ENCODE data around the gene MACIR.

The MACIR gene

GRCh38 chr5:103247118-103247517 lies 11.4 kb upstream of the MACIR start:
- DNase-seq = no peak

GRCh38 chr5:103249068-103249467 lies 9.5 kb upstream of the MACIR start:
- DNase-seq = no peak

- DNase-seq = no peak
Measured at GRCh38 chr5:103254921-103255320, 3.6 kb upstream of the MACIR start.

GRCh38 chr5:103255691-103256090 lies 2.9 kb upstream of the MACIR start:
- no peak for DNase-seq

- no peak for DNase-seq
Measured at GRCh38 chr5:103256178-103256577, 2.4 kb upstream of the MACIR start.

- peak; percentile 50 for DNase-seq
Measured at GRCh38 chr5:103258957-103259704, 568 bp downstream of the MACIR start.

DNA sequence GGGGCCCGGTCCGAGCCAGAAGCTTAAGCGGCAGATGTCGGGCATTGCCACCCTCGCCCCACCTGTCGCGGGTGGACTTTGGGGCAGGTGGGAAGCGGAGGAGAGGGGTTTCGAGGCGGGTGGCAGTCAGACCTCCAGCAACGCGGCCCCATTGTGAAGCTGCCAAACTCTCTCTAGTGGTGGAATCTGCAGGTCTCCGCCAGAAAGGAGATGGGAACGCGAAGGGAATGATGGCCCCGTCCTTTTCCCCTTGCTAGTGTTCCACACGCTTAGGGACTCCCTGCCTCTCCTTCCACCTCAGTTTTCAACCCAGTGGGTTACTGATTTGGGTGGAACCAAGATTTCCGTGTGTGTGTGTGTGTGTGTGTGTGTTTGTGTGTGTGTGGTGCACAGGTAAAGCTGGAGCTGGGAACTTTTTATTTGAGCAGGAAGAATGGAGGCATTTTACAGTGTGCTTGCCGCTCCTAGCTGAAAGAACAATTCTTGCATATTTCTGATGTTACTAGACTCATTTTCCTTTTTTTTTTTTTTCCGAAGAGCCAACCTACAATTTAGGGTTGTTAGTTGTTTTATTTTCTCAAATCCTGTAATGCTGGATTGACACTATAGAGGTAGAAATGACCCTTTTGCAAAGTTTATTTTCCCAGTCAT lies 1.3 kb downstream of the MACIR start:
- no peak for DNase-seq

DNA sequence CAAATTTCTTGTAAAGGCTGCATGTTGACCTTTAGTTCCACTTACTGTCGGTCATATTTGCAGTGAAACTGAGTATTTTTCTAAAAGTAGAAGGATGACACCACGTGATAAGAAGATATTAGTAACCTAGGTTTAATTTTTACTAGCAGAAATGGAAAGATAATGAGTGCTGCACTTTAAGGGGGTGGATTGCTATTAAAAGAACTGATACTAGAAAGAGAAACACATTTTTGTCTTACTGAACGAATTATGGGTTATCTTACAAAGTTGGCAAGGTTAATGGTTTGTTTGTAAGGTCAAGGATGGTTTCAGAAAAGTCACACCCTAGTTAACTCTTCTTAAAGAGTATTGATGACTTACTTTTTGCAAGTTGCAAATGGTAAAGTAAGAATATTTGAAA lies 2.4 kb downstream of the MACIR start:
- DNase-seq = no peak

DNA sequence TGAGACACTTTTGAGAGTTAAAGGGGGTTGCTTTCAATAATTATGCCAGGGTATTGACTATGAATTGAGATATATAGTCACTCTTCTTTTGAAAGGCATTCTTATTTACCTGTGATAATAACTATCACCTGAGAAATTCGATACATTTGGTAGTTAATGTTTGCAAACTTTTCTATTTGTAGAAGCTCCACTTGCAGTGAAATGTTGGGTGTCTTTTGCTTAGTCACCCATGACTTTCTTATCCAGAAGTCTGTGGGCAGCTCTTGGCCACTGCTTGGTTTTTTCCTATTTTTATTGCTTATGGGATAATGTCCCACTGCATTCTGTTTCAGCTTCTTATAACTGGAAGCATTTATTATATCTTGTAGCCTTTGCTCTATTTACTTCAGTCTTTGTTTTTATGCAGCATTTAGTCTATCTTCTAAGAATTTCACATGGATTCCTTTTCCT lies 3.9 kb downstream of the MACIR start:
- no peak for DNase-seq

DNA sequence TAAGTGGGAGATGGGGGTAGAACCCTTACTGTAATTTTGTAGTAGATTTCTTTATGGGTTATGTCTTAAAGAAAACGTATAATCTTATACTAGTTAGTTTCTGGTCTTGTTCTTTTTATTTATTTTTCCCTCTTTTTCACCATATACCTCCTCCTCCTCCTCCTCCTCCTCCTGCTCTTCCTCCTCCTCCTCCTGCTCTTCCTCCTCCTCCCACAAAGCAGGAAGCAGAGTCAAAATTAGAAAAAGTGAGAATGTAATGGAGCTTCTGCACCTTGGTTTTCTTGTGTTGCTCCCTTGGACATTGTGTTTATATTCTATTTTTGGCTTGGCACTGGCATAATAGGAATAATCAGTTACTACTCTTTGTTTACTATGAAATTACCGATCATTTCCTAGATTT lies 4.5 kb downstream of the MACIR start:
- DNase-seq = no peak

GRCh38 chr5:103264508-103264907 lies 5.9 kb downstream of the MACIR start:
- no peak for DNase-seq

- DNase-seq = no peak
Measured at GRCh38 chr5:103270581-103270980, 12.0 kb downstream of the MACIR start.

- DNase-seq = no peak
Measured at GRCh38 chr5:103271570-103272289, 13.2 kb downstream of the MACIR start.

GRCh38 chr5:103272377-103272776 lies 13.8 kb downstream of the MACIR start:
- DNase-seq = no peak

DNA sequence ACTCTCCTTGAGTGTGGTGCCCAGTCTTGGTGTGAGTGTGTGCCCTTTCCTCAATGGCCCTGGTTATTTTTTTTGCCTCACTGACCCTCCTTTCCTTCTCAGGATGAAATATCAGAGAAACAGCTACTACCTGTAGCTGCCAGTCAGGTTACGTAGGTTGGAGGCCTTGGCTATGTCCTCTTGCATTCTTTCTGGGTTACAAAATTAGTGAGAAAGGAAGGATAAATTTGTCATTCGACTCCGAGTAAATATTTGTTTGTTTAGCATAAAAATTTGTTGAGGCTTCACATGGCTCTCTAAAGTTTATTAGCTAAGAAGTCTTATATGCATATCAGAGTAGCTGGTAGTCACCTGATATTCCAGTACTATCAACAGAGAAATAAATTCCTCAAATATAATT lies 15.4 kb downstream of the MACIR start:
- no peak for DNase-seq

GRCh38 chr5:103275851-103276250 lies 17.3 kb downstream of the MACIR start:
- DNase-seq = no peak

GRCh38 chr5:103280967-103281366 lies 22.4 kb downstream of the MACIR start:
- DNase-seq = no peak

DNA sequence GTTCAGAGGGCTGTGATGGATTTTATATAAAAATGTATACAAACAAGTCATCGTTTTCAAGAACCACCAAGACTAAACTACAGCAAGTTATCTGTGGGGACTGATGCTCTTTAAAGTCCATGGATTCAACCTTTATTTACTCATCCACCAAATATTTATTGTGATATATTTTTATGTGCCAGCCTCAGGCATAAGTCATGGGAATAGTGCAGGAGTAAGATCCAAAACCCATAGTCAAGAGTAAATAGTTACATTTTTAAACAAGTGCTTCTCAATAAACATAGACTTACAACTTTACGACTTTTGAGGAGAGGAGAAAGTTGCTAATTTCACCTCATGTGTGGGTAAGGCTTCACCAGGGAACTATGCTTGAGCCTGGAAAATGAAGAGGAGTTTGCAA lies 24.6 kb downstream of the MACIR start:
- no peak for DNase-seq

DNA sequence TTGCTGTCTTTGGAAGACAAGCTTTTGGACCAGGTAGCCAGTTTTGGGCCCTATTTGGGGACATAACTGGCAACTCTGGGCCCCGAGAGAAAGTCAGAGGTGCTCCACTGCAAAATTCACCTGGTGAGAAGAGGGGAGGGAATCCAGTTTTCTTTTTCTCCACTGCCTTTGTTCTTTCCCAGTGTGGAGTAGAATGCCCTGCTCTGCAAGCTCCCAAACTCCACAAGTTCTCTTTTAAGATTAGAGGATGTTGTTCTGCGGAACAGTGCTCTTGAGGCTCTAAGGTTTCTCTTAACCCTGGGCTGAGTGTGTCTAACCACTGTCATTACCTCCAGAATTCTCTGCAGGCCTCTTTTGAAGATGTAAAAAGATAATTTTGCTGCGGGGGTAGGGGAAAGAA lies 25.3 kb downstream of the MACIR start:
- no peak for DNase-seq

GRCh38 chr5:103286622-103287021 lies 28.1 kb downstream of the MACIR start:
- DNase-seq = no peak

DNA sequence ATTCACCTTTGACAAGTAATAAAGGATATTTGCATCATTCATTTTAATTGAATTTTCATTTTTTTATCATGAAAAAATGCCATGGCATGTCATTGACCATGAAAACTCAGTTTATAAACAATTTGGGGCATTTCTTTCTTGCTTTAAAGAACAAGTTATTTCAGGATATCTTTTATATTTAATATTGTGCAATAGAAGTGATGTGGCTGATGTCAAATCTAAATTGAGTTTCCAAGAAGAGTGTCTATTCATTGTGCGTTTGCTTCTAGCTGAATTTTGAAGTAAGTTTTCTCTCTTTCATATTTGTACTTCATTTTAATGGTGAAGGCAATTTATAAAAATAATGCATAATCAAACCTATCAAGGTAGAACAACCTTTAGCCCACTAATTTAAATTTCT lies 30.5 kb downstream of the MACIR start:
- DNase-seq = no peak

DNA sequence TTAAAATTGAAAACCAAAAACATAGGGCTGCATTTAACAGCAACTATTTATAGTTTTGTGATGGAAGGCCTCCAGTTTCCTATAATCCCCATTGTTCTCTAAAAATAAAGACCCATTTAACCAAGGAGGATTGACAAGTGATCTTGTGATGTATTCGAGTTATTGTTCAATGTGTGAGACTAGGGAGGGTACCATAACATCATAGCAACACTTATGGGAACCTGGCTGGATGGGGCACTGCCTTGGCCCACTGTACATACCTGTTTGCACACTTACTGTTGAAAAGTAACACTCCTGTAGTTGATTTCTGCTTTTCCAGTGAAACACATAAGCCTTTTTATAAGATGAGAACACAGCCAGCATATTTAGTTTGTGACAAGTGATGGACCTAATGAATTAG lies 32.3 kb downstream of the MACIR start:
- DNase-seq = no peak

DNA sequence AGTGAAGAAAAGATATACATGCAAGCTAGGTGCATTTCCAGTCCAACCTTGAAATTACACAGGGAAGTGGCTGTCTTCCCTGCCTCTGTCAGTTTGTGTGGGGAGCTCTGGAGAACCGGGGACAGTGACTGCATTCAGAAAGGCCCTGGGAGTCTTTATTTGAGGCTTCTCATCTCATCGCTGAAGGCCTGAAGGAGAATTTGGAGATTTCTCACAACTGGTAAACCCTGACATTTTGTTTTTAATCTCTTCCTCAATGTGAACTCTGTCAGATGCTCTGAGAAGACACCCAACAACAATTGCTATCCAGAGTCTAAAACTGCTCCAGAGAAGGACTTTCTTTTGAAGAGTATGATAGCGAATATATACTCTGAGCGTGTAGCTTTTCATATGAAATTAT lies 33.0 kb downstream of the MACIR start:
- DNase-seq = no peak

DNA sequence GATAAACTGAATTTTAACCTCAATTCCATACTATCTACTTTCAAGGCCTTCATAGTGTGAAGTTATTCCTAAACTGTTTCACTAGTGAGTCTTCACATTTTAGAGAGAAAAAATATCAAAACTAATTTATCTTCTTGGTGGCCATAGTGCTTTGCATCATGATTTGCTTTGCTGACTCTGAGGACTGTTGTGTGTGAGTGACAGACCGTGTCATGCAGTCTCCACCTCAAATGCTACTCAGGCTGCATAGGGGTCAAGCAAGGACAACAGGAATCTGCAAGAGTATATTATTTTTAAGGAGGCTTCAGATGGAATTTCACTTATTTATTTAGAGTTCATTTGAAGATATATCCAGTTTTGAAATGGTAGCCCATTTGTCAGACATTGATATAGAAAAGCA lies 34.5 kb downstream of the MACIR start:
- no peak for DNase-seq

Data from suppressor macrophage treated with lipopolysaccharide for 4 hours (primary cell).